Embryonic facial prominence (tissue), 1 donor: ENCODE data around the gene CA9.
"Not testable (repeated sequence)": the region's sequence is repeated elsewhere in the genome, so short reads cannot be mapped to it uniquely, and the experiment has no call there.

ENCODE experiments used
- DNase-seq: peaks from one replicate; pipeline ENCODE4 v3.0.0-alpha.2; 2016; ENCODE audit errors: extremely low spot score

Gene CA9

GRCh38 chr9:35673132-35674024 lies at the start of gene CA9:
CA9 (plus strand) TSS chr9:35673928; CDS start chr9:35673960, 32 bp downstream.
- DNase-seq = no peak

GRCh38 chr9:35627575-35627974 lies 46.2 kb upstream of the CA9 start:
- no peak for DNase-seq

GRCh38 chr9:35628389-35628991 lies 45.2 kb upstream of the CA9 start:
- no peak for DNase-seq

- DNase-seq = no peak
Observed at GRCh38 chr9:35629597-35629996, 44.1 kb upstream of the CA9 start.

- DNase-seq = no peak
Observed at GRCh38 chr9:35635730-35636129, 38.0 kb upstream of the CA9 start.

GRCh38 chr9:35636135-35636876 lies 37.4 kb upstream of the CA9 start:
- no peak for DNase-seq

GRCh38 chr9:35636877-35637246 lies 36.9 kb upstream of the CA9 start:
- not testable (repeated sequence) for DNase-seq

GRCh38 chr9:35637427-35637955 lies 36.2 kb upstream of the CA9 start:
- DNase-seq = not testable (repeated sequence)

- DNase-seq = not testable (repeated sequence)
Observed at GRCh38 chr9:35638751-35639150, 35.0 kb upstream of the CA9 start.

GRCh38 chr9:35639225-35639624 lies 34.5 kb upstream of the CA9 start:
- DNase-seq = not testable (repeated sequence)

GRCh38 chr9:35639631-35640030 lies 34.1 kb upstream of the CA9 start:
- no peak for DNase-seq

- not testable (repeated sequence) for DNase-seq
Observed at GRCh38 chr9:35640431-35640830, 33.3 kb upstream of the CA9 start.

GRCh38 chr9:35641478-35641877 lies 32.2 kb upstream of the CA9 start:
- DNase-seq = not testable (repeated sequence)

GRCh38 chr9:35643046-35643445 lies 30.7 kb upstream of the CA9 start:
- no peak for DNase-seq

GRCh38 chr9:35645736-35646135 lies 28.0 kb upstream of the CA9 start:
- DNase-seq = not testable (repeated sequence)

- DNase-seq = no peak
Observed at GRCh38 chr9:35646153-35646532, 27.6 kb upstream of the CA9 start.

GRCh38 chr9:35646533-35647265 lies 27.0 kb upstream of the CA9 start:
- DNase-seq = peak; percentile 89

GRCh38 chr9:35649431-35650340 lies 24.0 kb upstream of the CA9 start:
- no peak for DNase-seq

GRCh38 chr9:35650341-35651158 lies 23.2 kb upstream of the CA9 start, which contains the start of gene SIT1:
SIT1 (minus strand) TSS chr9:35650931; CDS start chr9:35650853, 78 bp downstream.
- no peak for DNase-seq
